GM12872 (cell line): Measurements from ENCODE around the gene SHISA5.

Experiments used
- TF ChIP-seq, protein P1 (sequence below): IDR thresholded peaks from 3 replicates; pipeline ENCODE4 v1.5.1; 2011; ENCODE audit warnings: low read depth, mild to moderate bottlenecking, low read length, moderate library complexity; ENCODE audit not compliant: insufficient read depth

The SHISA5 gene

DNA sequence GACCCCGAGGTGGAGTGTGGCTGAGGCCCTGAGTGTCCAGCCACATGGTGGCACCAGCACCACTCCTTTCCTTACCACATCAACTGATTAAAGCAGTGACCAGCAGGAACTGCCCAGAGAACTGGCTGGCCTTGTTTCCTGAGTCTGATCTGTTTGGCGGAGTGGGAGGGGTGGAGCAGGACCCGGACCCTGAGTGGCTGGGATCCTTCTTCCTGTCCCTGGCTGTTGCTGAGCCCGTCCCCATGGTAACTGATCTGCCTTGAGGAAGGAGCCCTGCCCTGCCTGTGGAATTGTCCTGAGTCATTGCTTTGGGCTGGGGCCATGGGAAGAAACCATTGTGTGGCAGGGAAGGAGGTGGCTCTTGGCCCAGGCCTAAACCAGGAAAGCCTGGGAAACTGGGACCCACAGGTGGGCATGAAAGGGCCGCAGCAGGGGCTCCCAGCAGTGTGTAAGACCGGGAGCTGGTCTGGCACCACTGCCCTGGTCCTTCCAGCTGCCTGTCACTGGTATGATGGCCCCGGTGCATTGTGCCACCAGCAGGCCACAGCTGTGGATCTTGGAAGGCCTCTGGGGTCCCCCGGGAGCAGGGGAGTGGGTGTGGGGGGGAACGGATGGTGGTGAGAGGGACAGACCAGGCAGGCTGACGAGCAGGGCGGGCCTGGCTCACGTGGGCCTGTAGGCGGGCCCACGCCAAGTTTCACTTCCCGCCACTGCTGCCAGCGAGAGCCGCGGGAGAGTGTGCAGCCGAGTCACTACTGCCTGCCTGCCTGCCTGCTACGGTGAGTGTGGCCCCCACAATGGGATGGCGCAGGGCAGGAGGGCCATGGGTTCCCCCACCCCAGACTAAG, 38.2 kb downstream of the SHISA5 start:
- TF ChIP-seq, protein P1, sequence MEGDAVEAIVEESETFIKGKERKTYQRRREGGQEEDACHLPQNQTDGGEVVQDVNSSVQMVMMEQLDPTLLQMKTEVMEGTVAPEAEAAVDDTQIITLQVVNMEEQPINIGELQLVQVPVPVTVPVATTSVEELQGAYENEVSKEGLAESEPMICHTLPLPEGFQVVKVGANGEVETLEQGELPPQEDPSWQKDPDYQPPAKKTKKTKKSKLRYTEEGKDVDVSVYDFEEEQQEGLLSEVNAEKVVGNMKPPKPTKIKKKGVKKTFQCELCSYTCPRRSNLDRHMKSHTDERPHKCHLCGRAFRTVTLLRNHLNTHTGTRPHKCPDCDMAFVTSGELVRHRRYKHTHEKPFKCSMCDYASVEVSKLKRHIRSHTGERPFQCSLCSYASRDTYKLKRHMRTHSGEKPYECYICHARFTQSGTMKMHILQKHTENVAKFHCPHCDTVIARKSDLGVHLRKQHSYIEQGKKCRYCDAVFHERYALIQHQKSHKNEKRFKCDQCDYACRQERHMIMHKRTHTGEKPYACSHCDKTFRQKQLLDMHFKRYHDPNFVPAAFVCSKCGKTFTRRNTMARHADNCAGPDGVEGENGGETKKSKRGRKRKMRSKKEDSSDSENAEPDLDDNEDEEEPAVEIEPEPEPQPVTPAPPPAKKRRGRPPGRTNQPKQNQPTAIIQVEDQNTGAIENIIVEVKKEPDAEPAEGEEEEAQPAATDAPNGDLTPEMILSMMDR, result peak; percentile 67

DNA sequence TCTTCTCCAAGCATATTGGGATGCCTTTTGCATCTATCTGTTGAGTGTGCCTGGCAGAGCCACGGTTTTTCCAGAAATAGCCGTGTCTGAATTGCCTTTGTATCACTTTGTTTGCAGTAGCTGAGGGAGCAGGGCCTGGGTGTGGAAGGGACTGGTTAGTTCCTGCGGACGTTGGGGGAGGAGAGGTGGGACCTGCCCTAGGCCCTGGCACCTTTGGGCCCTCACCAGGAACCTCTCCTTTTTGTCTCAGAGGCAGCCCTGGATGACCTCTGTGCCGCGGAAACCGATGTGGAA, 38.8 kb downstream of the SHISA5 start:
- TF ChIP-seq, protein P1, result no peak

DNA sequence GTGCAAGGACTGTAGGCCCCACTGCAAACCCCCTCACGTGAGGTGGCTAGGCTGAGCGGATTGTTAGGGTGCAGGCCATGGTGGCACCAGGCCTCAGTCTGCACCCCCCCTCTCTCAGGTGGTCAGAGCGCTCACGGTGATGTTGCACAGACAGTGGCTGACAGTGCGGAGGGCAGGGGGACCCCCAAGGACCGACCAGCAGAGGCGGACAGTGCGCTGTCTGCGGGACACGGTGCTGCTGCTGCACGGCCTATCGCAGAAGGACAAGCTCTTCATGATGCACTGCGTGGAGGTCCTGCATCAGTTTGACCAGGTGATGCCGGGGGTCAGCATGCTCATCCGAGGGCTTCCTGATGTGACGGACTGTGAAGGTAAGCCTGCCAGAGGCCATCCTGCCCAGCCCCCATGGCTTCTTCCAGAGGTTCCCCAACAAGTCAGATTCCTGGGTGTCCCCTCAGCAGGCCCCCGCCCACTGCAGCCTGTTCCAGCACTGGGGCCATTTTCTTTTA, 39.2 kb downstream of the SHISA5 start:
- TF ChIP-seq, protein P1, result no peak

DNA sequence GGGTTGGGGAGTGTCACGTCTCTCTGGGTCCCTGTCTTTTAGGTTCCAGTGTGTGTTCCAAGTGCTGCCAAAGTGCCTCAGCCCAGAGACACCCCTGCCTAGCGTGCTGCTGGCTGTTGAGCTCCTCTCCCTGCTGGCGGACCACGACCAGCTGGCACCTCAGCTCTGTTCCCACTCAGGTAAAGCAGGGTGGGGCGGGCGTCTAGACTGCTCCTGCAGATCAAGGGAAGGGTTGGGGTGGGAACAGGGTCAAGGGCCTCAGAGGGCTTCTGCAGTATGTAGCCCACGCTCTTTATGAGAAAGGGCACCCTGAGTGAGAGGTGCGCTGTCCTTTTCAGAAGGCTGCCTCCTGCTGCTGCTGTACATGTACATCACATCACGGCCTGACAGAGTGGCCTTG, 40.3 kb downstream of the SHISA5 start:
- TF ChIP-seq, protein P1, result no peak

DNA sequence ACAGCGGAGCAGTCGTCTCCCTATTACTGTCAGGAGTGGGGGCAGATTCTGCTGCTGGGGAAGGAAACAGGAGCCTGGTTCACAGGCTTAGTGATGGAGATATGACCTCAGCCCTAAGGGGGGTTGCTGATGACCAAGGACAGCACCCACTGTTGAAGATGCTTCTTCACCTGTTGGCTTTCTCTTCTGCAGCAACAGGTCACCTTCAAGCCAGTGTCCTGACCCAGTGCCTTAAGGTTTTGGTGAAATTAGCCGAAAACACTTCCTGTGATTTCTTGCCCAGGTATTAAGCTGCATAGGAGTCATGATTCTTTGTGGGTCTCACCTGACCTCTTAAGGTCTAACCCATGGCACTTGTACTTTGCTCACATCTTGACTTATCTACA, 43.5 kb downstream of the SHISA5 start:
- TF ChIP-seq, protein P1, result no peak

DNA sequence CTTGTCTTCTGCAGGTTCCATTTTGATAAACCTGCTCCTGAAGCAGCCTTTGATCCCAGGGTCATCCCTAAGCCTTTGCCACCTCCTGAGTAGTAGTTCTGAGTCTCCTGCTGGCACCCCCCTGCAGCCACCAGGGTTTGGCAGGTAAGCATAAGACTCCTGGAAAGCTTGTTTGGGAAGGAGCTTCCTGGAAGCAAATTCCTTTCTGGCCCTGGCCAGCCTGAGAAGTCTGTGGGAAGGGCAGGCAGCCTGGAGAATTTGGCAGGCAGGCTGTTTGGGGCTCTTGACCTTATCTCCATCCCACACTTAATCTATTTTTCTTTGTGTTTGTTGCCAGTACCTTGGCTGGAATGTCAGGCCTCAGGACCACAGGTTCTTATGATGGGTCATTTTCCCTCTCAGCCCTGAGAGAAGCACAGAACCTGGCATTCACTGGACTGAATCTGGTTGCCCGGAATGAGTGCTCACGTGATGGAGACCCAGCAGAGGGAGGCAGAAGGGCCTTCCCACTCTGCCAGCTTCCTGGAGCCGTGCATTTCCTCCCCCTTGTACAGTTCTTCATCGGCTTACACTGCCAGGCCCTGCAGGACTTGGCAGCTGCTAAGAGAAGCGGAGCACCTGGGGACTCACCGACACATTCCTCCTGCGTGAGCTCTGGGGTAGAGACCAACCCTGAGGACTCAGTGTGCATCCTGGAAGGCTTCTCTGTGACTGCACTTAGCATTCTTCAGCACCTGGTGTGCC, 44.0 kb downstream of the SHISA5 start:
- TF ChIP-seq, protein P1, result no peak

DNA sequence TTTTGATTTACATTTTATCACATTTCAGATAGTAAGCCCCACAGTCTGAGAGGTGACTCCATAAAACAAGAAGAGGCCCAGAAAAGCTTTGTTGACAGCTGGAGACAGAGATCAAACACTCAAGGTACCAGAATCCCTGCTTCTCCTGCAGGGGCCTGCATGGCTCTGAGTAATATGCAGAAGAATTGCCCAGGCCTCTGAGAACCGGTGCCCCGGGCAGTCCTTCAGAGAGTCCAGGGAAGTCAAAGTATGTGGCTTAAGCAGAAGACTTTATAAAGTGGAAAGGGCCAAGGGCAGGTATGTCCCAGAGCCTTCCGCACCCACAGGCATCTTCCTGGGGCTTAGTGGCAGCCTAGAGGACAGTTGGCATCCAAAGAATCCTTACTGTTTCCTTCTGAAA, 44.6 kb downstream of the SHISA5 start:
- TF ChIP-seq, protein P1, result no peak
